ENCODE results near the gene ALDH9A1. TPM values are rescaled to one million over a fixed set of nuclear protein-coding genes. Genes with fewer than 3 reads are reported as not detected.

The ALDH9A1 gene
- total and polyA plus RNA-seq, 12 donors: 36.0 to 269 (median 170) TPM

DNA sequence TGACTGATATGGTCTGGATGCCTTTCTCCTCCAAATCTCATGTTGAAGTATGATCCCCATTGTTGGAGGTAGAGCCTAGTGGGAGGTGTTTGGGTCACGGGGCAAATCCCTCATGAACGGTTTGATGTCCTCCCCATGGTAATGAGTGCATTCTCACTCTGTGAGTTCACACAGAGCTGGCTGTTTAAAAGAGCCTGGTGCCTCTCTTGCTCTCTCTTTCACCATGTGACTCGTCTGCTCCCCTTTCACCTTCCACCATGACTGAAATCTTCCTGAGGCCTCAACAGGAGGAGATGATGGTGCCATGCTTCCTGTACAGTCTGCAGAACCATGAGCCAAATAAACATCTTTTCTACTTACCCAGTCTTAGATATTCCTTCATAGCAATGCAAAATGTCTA, 30.2 kb downstream of the ALDH9A1 start:
- intact Hi-C loops (cut with DNase I): no loop called here

DNA sequence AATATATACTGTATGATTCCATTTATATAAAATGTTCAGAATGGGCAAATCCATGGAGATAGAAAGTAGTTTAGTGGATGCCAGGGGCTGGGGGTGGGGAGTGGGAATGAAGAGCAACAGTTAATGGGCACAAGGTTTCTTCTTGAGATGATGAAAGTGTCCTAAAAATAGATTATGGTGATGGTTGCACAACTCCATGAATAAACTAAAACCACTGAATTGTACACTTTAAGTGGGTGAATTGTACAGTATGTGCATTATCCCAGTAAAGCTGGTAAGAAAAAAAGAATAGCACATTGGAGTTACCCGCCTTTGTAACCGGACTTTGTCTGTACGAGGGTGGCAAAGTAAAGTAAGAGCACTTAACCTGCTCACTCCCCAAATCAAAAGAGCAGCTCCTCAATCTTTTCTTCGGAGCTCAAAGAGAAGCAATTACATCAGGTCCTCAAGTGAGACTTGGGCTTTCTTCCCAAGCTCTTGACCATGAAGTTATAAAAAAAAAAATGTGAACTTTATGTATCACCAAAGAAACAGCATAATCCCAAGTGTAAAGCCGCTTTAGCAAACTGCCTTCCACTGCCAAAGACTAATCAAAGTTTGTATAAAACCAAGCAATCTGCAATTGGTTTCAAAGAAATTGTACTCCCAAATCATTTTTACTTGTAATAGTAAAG, 32.1 kb downstream of the ALDH9A1 start:
- Histone ChIP-seq H3K4me1 (replicated peaks in 1 of 2) (peaks cover 0 to 12% of the 10 kb centered on the region in 2 donors), H3K27me3 (no peaks in the 10 kb centered on the region), H3K27ac (no peak overlapping the region), H3K36me3 (replicated peaks in 1 of 2) (peaks cover 0 to 57% of the 10 kb centered on the region in 2 donors), H3K4me3 (no peak overlapping the region), H3K9me3 (replicated peaks in 1 of 3) (no peaks in the 10 kb centered on the region)
- TF ChIP-seq CTCF (IDR thresholded peaks at IDR 0.05): no peak
- intact Hi-C loops (cut with DNase I): no loop called here
- WGBS, 4 donors: 58 to 75% (median 67%) methylated on average over 5 of the region's 5 CpGs
- peak in 1 of 7 donors; percentile 24 for DNase-seq

More for the DNA sequence above, 30.2 kb downstream of the ALDH9A1 start:
- no peak for DNase-seq
- Histone ChIP-seq H3K36me3 (replicated peaks in 1 of 2) (peaks cover 0 to 49% of the 10 kb centered on the region in 2 donors), H3K4me1 (replicated peaks in 1 of 2) (no peaks in the 10 kb centered on the region), H3K4me3 (no peak overlapping the region), H3K27ac (no peak overlapping the region), H3K9me3 (replicated peaks in 1 of 3) (no peaks in the 10 kb centered on the region), H3K27me3 (no peaks in the 10 kb centered on the region)
- TF ChIP-seq CTCF (IDR thresholded peaks at IDR 0.05) (no peak), POLR2A (IDR thresholded peaks at IDR 0.05) (no peak)
- 90 to 94% (median 92%) methylated on average over 3 of the region's 3 CpGs for WGBS, 4 donors

- Histone ChIP-seq H3K4me1 (replicated peaks in 1 of 2) (peaks cover 0 to 12% of the 10 kb centered on the region in 2 donors), H3K36me3 (replicated peaks in 1 of 2) (peaks cover 0 to 41% of the 10 kb centered on the region in 2 donors), H3K4me3 (no peak overlapping the region), H3K27ac (peak overlapping the region in 1 of 5 donors; percentile 46), H3K27me3 (no peaks in the 10 kb centered on the region), H3K9me3 (replicated peaks in 1 of 3) (no peaks in the 10 kb centered on the region)
- intact Hi-C loops (cut with DNase I): no loop called here
- 39 to 49% (median 44%) methylated on average over 3 of the region's 3 CpGs for WGBS, 4 donors
- no peak for TF ChIP-seq CTCF (IDR thresholded peaks at IDR 0.05)
- no peak for TF ChIP-seq POLR2A (IDR thresholded peaks at IDR 0.05)
- DNase-seq: no peak
Observed at GRCh38 chr1:165662186-165662585, 36.2 kb downstream of the ALDH9A1 start.

GRCh38 chr1:165661703-165662102, 36.7 kb downstream of the ALDH9A1 start:
- WGBS, 4 donors: 51 to 60% (median 58%) methylated on average over 2 of the region's 2 CpGs
- H3K36me3 ChIP-seq (replicated peaks in 1 of 2): peaks cover 0 to 39% of the 10 kb centered on the region in 2 donors

More at GRCh38 chr1:165661703-165662102, 36.7 kb downstream of the ALDH9A1 start:
- no peaks in the 10 kb centered on the region for H3K9me3 ChIP-seq (replicated peaks in 1 of 3)
- H3K27me3 ChIP-seq: no peaks in the 10 kb centered on the region
- no peak overlapping the region for H3K4me3 ChIP-seq
- DNase-seq: peak in 1 of 7 donors; percentile 21
- peak overlapping the region in 1 of 5 donors; percentile 46 for H3K27ac ChIP-seq
- TF ChIP-seq POLR2A (IDR thresholded peaks at IDR 0.05) (no peak), CTCF (IDR thresholded peaks at IDR 0.05) (no peak)
- intact Hi-C loops (cut with DNase I): no loop called here
- peaks cover 0 to 12% of the 10 kb centered on the region in 2 donors for H3K4me1 ChIP-seq (replicated peaks in 1 of 2)

Measured in adrenal gland (tissue), 12 donors.